Esophagus muscularis mucosa (tissue), 4 donors: ENCODE data around the gene TATDN2. TPM values are rescaled to one million over a fixed set of nuclear protein-coding genes. Genes with fewer than 3 reads are reported as not detected.

Experiments
- DNase-seq: peaks from one replicate; pipeline ENCODE4 v3.0.0-alpha.2; 2017; ENCODE audit errors: extremely low spot score
- H3K27ac ChIP-seq, 4 donors: fragments of 200-600 bp; sonication (generic); replicated peaks in 1 of 4; 1 replicate in 3 of 4; 2 replicates in 1 of 4; pipeline ENCODE4 v1.5.1; 2016 to 2019; ENCODE audit warnings: mild to moderate bottlenecking in 1 of 4
- H3K27me3 ChIP-seq, 4 donors: fragments of 200-600 bp; sonication (generic); one replicate each; pipeline versions ENCODE4 v1.5.1 to v1.6.0; 2016 to 2019
- H3K36me3 ChIP-seq, 4 donors: fragments of 200-600 bp; sonication (generic); one replicate each; pipeline ENCODE4 v1.5.1; 2016 to 2019
- H3K4me1 ChIP-seq, 4 donors: fragments of 200-600 bp; sonication (generic); one replicate each; pipeline ENCODE4 v1.5.1; 2016 to 2019
- H3K4me3 ChIP-seq, 4 donors: fragments of 200-600 bp; sonication (generic); 1 replicate in 2 of 4; 2 replicates in 2 of 4; pipeline ENCODE4 v1.5.1; 2016 to 2019; ENCODE audit warnings: mild to moderate bottlenecking in 4 of 4, moderate library complexity in 1 of 4
- H3K9me3 ChIP-seq, 4 donors: fragments of 200-600 bp; sonication (generic); 1 replicate in 3 of 4; 2 replicates in 1 of 4; pipeline ENCODE4 v1.5.1; 2016 to 2019
- EP300 ChIP-seq: sonication (generic); formaldehyde crosslinking; IDR thresholded peaks from one replicate; pipeline ENCODE4 v1.6.1; 2017; ENCODE audit warnings: antibody characterized with exemption
- POLR2A ChIP-seq: fragments of 450-650 bp; IDR thresholded peaks from one replicate; pipeline ENCODE4 v1.6.1; 2017; ENCODE audit warnings: antibody characterized with exemption, moderate library complexity, mild to moderate bottlenecking, low read depth
- POLR2AphosphoS5 ChIP-seq, 2 donors: sonication (generic); formaldehyde crosslinking; IDR thresholded peaks; one replicate each; pipeline ENCODE4 v1.6.1; 2017; ENCODE audit warnings: antibody characterized with exemption in 2 of 2
- WGBS: methylation state at CpG from one replicate; pipeline ENCODE4 v1.1.5; 2018; 5-methylcytosine and 5-hydroxymethylcytosine counted together
- intact Hi-C: fragments of 100-400 bp; cut with DNase I; formaldehyde crosslinking; loops from one replicate; pipeline ENCODE4 v1.15.1; 2023
- total RNA-seq, 4 donors: library from RNA; depleted of rRNA; stranded (reverse); fragments of >200 nt; gene quantifications; one replicate each; pipeline versions ENCODE4 v1.1.0 to v1.2.1, GENCODE V29; 2016
- TF ChIP-seq, protein P1 (sequence below), 3 experiments: fragments of 200-600 bp in 2 of 3; fragments of 450-650 bp in 1 of 3; sonication (generic) in 2 of 3; IDR thresholded peaks; one replicate each; pipeline ENCODE4 v1.5.1; 2017 to 2019; ENCODE audit warnings: antibody characterized with exemption in 3 of 3, mild to moderate bottlenecking in 2 of 3, moderate library complexity in 1 of 3

Gene TATDN2
- total RNA-seq, 4 donors from 2014 or later = 15.0 to 24.6 (median 16.7) TPM

DNA sequence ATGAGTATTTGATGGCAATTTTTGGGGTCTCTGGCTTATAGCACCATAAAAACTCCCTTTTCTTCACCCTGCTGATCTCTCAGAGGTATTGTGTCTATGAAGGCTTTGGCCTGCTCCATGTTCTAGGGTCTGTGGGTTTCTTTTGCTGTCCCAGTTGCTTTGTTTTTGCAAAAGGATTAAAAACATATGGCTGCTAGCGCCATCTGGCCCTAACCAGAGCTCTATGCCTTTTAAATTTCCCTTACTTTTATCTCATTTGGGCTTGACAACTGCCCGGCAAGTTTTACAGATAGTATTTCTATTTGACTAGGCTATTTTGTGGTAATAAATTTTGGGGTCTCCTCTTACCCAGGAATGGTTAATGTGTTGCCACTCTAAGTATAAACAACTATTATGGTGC, 50.9 kb downstream of the TATDN2 start:
- Histone ChIP-seq H3K27ac (no peak overlapping the region), H3K9me3 (no peaks in the 10 kb centered on the region), H3K36me3 (peaks cover 42 to 78% (median 76%) of the 10 kb centered on the region in 4 donors), H3K4me1 (no peaks in the 10 kb centered on the region), H3K4me3 (no peak overlapping the region), H3K27me3 (no peaks in the 10 kb centered on the region)
- intact Hi-C loops = no loop called here
- DNase-seq = no peak
- no peak for TF ChIP-seq EP300
- TF ChIP-seq POLR2A = no peak
- TF ChIP-seq POLR2AphosphoS5 (IDR thresholded peaks at IDR 0.05) = no peak
- TF ChIP-seq, protein P1, sequence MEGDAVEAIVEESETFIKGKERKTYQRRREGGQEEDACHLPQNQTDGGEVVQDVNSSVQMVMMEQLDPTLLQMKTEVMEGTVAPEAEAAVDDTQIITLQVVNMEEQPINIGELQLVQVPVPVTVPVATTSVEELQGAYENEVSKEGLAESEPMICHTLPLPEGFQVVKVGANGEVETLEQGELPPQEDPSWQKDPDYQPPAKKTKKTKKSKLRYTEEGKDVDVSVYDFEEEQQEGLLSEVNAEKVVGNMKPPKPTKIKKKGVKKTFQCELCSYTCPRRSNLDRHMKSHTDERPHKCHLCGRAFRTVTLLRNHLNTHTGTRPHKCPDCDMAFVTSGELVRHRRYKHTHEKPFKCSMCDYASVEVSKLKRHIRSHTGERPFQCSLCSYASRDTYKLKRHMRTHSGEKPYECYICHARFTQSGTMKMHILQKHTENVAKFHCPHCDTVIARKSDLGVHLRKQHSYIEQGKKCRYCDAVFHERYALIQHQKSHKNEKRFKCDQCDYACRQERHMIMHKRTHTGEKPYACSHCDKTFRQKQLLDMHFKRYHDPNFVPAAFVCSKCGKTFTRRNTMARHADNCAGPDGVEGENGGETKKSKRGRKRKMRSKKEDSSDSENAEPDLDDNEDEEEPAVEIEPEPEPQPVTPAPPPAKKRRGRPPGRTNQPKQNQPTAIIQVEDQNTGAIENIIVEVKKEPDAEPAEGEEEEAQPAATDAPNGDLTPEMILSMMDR (IDR thresholded peaks at IDR 0.05) = no peak
- 86% methylated on average over 2 of the region's 2 CpGs for WGBS

DNA sequence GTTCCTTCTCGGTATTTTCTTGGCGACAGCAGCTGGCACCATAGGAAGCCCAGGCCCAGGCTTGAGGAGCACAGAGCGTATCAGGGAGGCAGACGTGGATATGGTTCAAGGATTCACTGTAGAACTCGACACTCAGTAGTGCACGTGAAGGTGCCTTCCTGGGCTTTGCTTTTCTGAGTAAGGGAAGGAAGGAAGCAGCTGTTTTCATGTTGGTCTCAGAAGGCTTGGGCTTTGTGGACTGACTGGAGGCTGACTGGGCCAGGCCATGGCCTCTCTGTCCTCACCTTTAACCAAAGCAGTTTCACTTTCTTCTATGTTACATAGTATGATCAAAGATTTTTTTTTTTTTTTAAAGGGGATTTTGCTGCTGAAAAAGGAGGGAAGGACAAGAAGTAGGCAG, 51.4 kb downstream of the TATDN2 start:
- 88% methylated on average over 6 of the region's 6 CpGs for WGBS
- intact Hi-C loops = no loop called here
- Histone ChIP-seq H3K9me3 (no peaks in the 10 kb centered on the region), H3K4me1 (no peaks in the 10 kb centered on the region), H3K27me3 (no peaks in the 10 kb centered on the region), H3K36me3 (peaks cover 48 to 81% (median 77%) of the 10 kb centered on the region in 4 donors), H3K27ac (no peak overlapping the region), H3K4me3 (no peak overlapping the region)
- no peak for DNase-seq
- TF ChIP-seq, protein P1 (IDR thresholded peaks at IDR 0.05) = no peak
- TF ChIP-seq EP300 (no peak), POLR2AphosphoS5 (IDR thresholded peaks at IDR 0.05) (no peak), POLR2A (no peak)

DNA sequence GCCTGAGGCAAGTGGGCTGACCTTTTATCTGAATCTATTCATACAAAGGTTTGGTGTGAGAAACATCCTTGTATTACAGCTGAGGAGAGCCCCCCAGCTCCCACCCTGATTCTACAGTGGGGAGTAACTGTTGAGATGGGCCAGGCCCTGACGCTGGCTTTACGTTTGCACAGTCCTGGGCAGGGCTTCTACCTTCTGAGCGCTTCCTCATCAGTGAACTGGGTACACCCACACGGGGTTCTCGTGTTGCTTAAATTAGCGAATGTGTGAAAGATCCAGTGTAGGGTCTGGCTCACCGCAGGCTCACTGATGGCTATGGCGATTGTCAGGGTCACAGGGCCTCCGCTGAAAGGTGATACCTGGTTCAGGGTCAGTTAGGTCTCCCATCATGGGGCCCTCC, 51.8 kb downstream of the TATDN2 start:
- Histone ChIP-seq H3K4me3 (no peak overlapping the region), H3K36me3 (peaks cover 52 to 83% (median 81%) of the 10 kb centered on the region in 4 donors), H3K9me3 (no peaks in the 10 kb centered on the region), H3K27me3 (no peaks in the 10 kb centered on the region), H3K27ac (no peak overlapping the region), H3K4me1 (no peaks in the 10 kb centered on the region)
- DNase-seq = no peak
- TF ChIP-seq POLR2AphosphoS5 (IDR thresholded peaks at IDR 0.05) (no peak), POLR2A (no peak), EP300 (no peak)
- TF ChIP-seq, protein P1 (IDR thresholded peaks at IDR 0.05) = no peak
- intact Hi-C loops = no loop called here
- 91% methylated on average over 9 of the region's 9 CpGs for WGBS

DNA sequence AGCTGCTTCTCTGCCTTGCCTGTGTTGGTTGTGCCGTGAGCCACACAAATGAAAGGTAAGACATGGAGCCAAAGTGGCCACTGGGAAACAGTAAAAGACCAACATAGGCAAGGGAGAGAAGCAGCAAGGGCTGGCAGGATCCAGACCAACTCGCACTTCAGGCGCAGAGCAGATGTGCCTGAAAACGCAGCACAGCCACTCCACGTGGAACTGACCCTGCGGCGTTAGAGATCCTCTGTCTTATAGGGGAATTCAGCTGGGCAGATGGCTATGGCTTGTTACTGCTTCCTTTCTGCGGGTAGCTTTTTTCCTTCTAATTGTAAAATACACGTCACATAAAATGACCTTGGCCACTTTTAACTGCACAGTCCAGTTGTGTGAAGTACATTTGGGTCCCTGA, 54.8 kb downstream of the TATDN2 start:
- no peaks in the 10 kb centered on the region for H3K27me3 ChIP-seq
- H3K4me1 ChIP-seq = no peaks in the 10 kb centered on the region
- H3K9me3 ChIP-seq = no peaks in the 10 kb centered on the region
- peaks cover 67 to 97% (median 93%) of the 10 kb centered on the region in 4 donors for H3K36me3 ChIP-seq
- intact Hi-C loops = no loop called here
- no peak for DNase-seq
- no peak overlapping the region for H3K4me3 ChIP-seq
- no peak overlapping the region for H3K27ac ChIP-seq
- TF ChIP-seq POLR2AphosphoS5 (IDR thresholded peaks at IDR 0.05) (no peak), POLR2A (no peak)
- TF ChIP-seq, protein P1 (IDR thresholded peaks at IDR 0.05) = no peak
- 92% methylated on average over 9 of the region's 9 CpGs for WGBS

DNA sequence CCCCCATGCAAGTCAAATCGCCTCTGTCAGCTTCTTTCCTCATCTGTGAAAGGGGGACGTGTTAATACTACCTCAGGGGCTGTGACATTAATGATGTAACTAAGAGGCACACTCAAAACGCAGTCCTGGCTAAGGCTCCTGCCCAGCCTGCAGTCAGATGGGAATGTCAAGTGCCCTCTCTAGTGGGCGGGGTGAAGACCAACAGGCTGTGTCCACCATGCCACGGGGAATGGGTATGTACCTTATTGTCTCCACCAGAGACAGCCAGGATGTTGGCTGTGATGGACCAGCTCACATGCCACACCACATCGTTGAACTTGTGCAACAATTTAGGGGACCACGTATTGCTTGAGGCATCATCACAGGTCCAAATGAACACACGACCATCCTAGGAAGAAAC, 55.5 kb downstream of the TATDN2 start:
- TF ChIP-seq POLR2A (no peak), POLR2AphosphoS5 (IDR thresholded peaks at IDR 0.05) (no peak), EP300 (no peak)
- TF ChIP-seq, protein P1 (IDR thresholded peaks at IDR 0.05) = no peak
- whole genome bisulfite sequencing = 83% methylated on average over 7 of the region's 8 CpGs
- H3K4me1 ChIP-seq = no peaks in the 10 kb centered on the region
- H3K4me3 ChIP-seq = no peak overlapping the region
- H3K27ac ChIP-seq = no peak overlapping the region
- no peaks in the 10 kb centered on the region for H3K27me3 ChIP-seq
- no peaks in the 10 kb centered on the region for H3K9me3 ChIP-seq
- DNase-seq = no peak
- intact Hi-C loops = no loop called here
- peaks cover 67 to 98% (median 92%) of the 10 kb centered on the region in 4 donors for H3K36me3 ChIP-seq
